HepG2 (cell line): ENCODE data around the gene CHMP5. TPM values are rescaled to one million over a fixed set of nuclear protein-coding genes. Genes with fewer than 3 reads are reported as not detected.

Source experiments
- ATAC-seq: fragments of 200-7000 bp; cut with Tn5 transposase; 3 replicates; pipeline ENCODE4 v1.9.1; 2020; ENCODE audit warnings: mild to moderate bottlenecking, moderate library complexity
- BruUV-seq: library from RNA; stranded (reverse); fragments of 400-500 nt; replicated peaks from 2 replicates; lab custom pipeline; 2021; lab: Mats Ljungman, UMichigan
- CTCF ChIA-PET: fragments of 300-600 bp; formaldehyde crosslinking; extraction: SDS; loops from one replicate; lab custom pipeline; 2021; ENCODE audit warnings: low total read pairs, inconsistent platforms, low intra/inter-chr PET ratio; lab: Yijun Ruan, JAX
- POLR2A ChIA-PET: fragments of 350-600 bp; sonication (Branson Sonifier 250); formaldehyde crosslinking; loops from one replicate; lab custom pipeline; 2020; ENCODE audit warnings: antibody characterized with exemption, inconsistent platforms; lab: Yijun Ruan, JAX
- DNase-seq: peaks from one replicate; pipeline ENCODE4 v3.0.0-alpha.2; 2015; ENCODE audit warnings: low spot score
- FAIRE-seq: peaks from 3 replicates; lab custom pipeline; 2011; peaks lifted over from hg19 to GRCh38; lab: Jason Lieb, UNC
- H2AFZ ChIP-seq: one replicate; pipeline ENCODE4 v1.6.1; 2011; ENCODE audit warnings: low read length, inconsistent platforms
- H3K27ac ChIP-seq: fragments of 300-600 bp; 3 replicates; pipeline ENCODE4 v1.8.0; 2011; ENCODE audit warnings: mixed run types, mild to moderate bottlenecking, mixed read lengths, low read length, inconsistent platforms; ENCODE audit not compliant: insufficient read depth; ENCODE audit errors: extremely low read length
- H3K27me3 ChIP-seq, 2 experiments: fragments of 200-600 bp in 1 of 2; 2 replicates in 1 of 2; 3 replicates in 1 of 2; pipeline versions ENCODE4 v1.6.0 to v1.8.0; 2011; ENCODE audit warnings: low read length in 2 of 2, mild to moderate bottlenecking in 2 of 2, moderate library complexity in 2 of 2, inconsistent platforms in 1 of 2; ENCODE audit not compliant: insufficient read depth in 2 of 2, control insufficient read depth in 1 of 2
- H3K36me3 ChIP-seq, 2 experiments: fragments of 200-600 bp in 1 of 2; replicated peaks in 1 of 2; 2 replicates in 1 of 2; 3 replicates in 1 of 2; pipeline versions ENCODE4 v1.5.1 to v1.8.0; 2011; ENCODE audit warnings: low read length in 2 of 2, inconsistent platforms in 1 of 2; ENCODE audit not compliant: insufficient read depth in 2 of 2, control insufficient read depth in 1 of 2
- H3K4me1 ChIP-seq: 2 replicates; pipeline ENCODE4 v1.5.1; 2012; ENCODE audit warnings: low read length, inconsistent platforms; ENCODE audit not compliant: insufficient read depth
- H3K4me2 ChIP-seq: 2 replicates; pipeline ENCODE4 v1.6.0; 2011; ENCODE audit warnings: low read depth, low read length, inconsistent platforms
- H3K4me3 ChIP-seq, 3 experiments: fragments of 200-600 bp in 1 of 3; sonication (generic), shearing (Covaris generic) in 1 of 3; replicated peaks in 1 of 3; 2 replicates each; pipeline ENCODE4 v1.5.1; 2011 to 2016; ENCODE audit warnings: low read length in 3 of 3, inconsistent platforms in 2 of 3, low read depth in 2 of 3, mild to moderate bottlenecking in 2 of 3, control low read depth in 1 of 3, mixed read lengths in 1 of 3; ENCODE audit not compliant: insufficient read depth in 1 of 3
- H3K79me2 ChIP-seq: one replicate; pipeline ENCODE4 v1.6.1; 2011; ENCODE audit warnings: low read length, inconsistent platforms; ENCODE audit not compliant: insufficient read depth
- H3K9ac ChIP-seq: 2 replicates; pipeline ENCODE4 v1.6.0; 2011; ENCODE audit warnings: mild to moderate bottlenecking, low read depth, low read length, inconsistent platforms; ENCODE audit not compliant: insufficient read depth
- H3K9me3 ChIP-seq: 2 replicates; pipeline ENCODE4 v1.5.1; 2012; ENCODE audit warnings: mild to moderate bottlenecking, low read length
- H4K20me1 ChIP-seq: 2 replicates; pipeline ENCODE4 v1.6.0; 2011; ENCODE audit warnings: inconsistent platforms, mild to moderate bottlenecking, low read length, moderate library complexity; ENCODE audit not compliant: insufficient read depth
- AHDC1 ChIP-seq: sonication (generic); formaldehyde crosslinking; IDR thresholded peaks from 2 replicates; pipeline ENCODE4 v1.5.1; 2020; ENCODE audit warnings: mild to moderate bottlenecking, missing genetic modification reagents, borderline replicate concordance
- GTF3A ChIP-seq: sonication (generic); formaldehyde crosslinking; conservative IDR thresholded peaks from 2 replicates; pipeline ENCODE4 v1.4.0; 2020; ENCODE audit warnings: mild to moderate bottlenecking, missing genetic modification reagents
- HMG20A ChIP-seq: IDR thresholded peaks from 2 replicates; pipeline ENCODE4 v1.6.1; 2016; ENCODE audit warnings: borderline replicate concordance
- KLF11 ChIP-seq: IDR thresholded peaks from 2 replicates; pipeline ENCODE4 v1.6.1; 2016; ENCODE audit warnings: missing compliant biosample characterization
- MXI1 ChIP-seq: IDR thresholded peaks from 3 replicates; pipeline ENCODE4 v1.6.1; 2012; ENCODE audit warnings: low read depth, low read length, inconsistent platforms, borderline replicate concordance
- RBM22 ChIP-seq: fragments of 200-400 bp; formaldehyde crosslinking; optimal IDR thresholded peaks from 2 replicates; pipeline ENCODE3; 2017; ENCODE audit warnings: mild to moderate bottlenecking, low read length, moderate library complexity
- ZFP82 ChIP-seq: sonication (generic); formaldehyde crosslinking; IDR thresholded peaks from 2 replicates; pipeline ENCODE4 v1.5.1; 2020; ENCODE audit warnings: mild to moderate bottlenecking, missing genetic modification reagents, borderline replicate concordance
- ZHX2 ChIP-seq, 2 experiments: sonication (generic) in 1 of 2; formaldehyde crosslinking in 1 of 2; IDR thresholded peaks; 2 replicates each; pipeline versions ENCODE4 v1.6.1 to v1.9.0; 2014 to 2022; ENCODE audit warnings: antibody characterized with exemption in 1 of 2, borderline replicate concordance in 1 of 2, inconsistent platforms in 1 of 2, low read depth in 1 of 2, missing genetic modification reagents in 1 of 2
- ZNF446 ChIP-seq: sonication (generic); formaldehyde crosslinking; IDR thresholded peaks from 2 replicates; pipeline ENCODE4 v1.5.0; 2020; ENCODE audit warnings: mild to moderate bottlenecking, missing genetic modification reagents
- ZNF615 ChIP-seq: sonication (generic); formaldehyde crosslinking; IDR thresholded peaks from 2 replicates; pipeline ENCODE4 v1.5.0; 2020; ENCODE audit warnings: mild to moderate bottlenecking, missing genetic modification reagents, borderline replicate concordance
- ZNF629 ChIP-seq: sonication (generic); formaldehyde crosslinking; conservative IDR thresholded peaks from 2 replicates; pipeline ENCODE4 v1.5.0; 2020; ENCODE audit warnings: missing genetic modification reagents
- WGBS: methylation state at CpG from one replicate; pipeline ENCODE4 v1.1.6; 2017; ENCODE audit warnings: low lambda C conversion rate; 5-methylcytosine and 5-hydroxymethylcytosine counted together
- in situ Hi-C: cut with HindIII; loops from 2 replicates; pipeline ENCODE4 v1.10.0; 2017; ENCODE audit warnings: low pct_unique_long_range_greater_than_20kb; ENCODE audit not compliant: extremely low pct_ligation_motif_present
- intact Hi-C: fragments of 100-400 bp; cut with micrococcal nuclease; formaldehyde crosslinking; loops from one replicate; pipeline ENCODE4 v1.10.0; 2022; ENCODE audit not compliant: unreplicated experiment
- polyA plus RNA-seq, 8 experiments: library from polyadenylated mRNA; depleted of rRNA in 3 of 8; stranded (reverse) in 7 of 8; unstranded in 1 of 8; fragments of >200 nt; fragmentation: Illumina TruSeq in 4 of 8; extraction: Trizol in 4 of 8; gene quantifications; 2 replicates each; pipeline versions ENCODE4 v1.2.1 to v1.2.3, GENCODE V29; 2011 to 2016; ENCODE audit warnings: low read depth in 4 of 8, missing spikeins in 1 of 8, mixed read lengths in 1 of 8; ENCODE audit not compliant: insufficient read depth in 1 of 8
- total RNA-seq, 5 experiments: library from RNA; depleted of rRNA; stranded (reverse); fragments of >200 nt; fragmentation: Illumina TruSeq; extraction: Trizol; gene quantifications; 2 replicates each; pipeline ENCODE4 v1.2.3, GENCODE V29; 2016; ENCODE audit warnings: low read depth in 1 of 5

The CHMP5 gene
- total and polyA plus RNA-seq, 2 of the 13 experiments (the other 11 are each of a cell fraction or from before 2014, with no cell fraction given), result 46.0 to 57.3 TPM

GRCh38 chr9:33291031-33291397 lies 26.2 kb downstream of the CHMP5 start:
- no TSS peak for BruUV-seq
- Histone ChIP-seq H3K27me3 (no peaks in the 10 kb centered on the region), H3K36me3 (peaks cover 2 to 21% of the 10 kb centered on the region in 2 experiments; a peak in 4 of 5 replicates), H4K20me1 (no peaks in the 10 kb centered on the region), H3K4me2 (peak overlapping the region; percentile 75), H3K4me1 (peaks cover 68% of the 10 kb centered on the region), H3K79me2 (peaks cover 53% of the 10 kb centered on the region), H3K4me3 (peak overlapping the region; percentile 51 to 84 (median 75)), H3K27ac (peak overlapping the region; percentile 85), H2AFZ (no peak overlapping the region), H3K9ac (peak overlapping the region; percentile 84), H3K9me3 (no peaks in the 10 kb centered on the region)
- POLR2A ChIA-PET, result interaction anchor here (0.7 to 1.2 kb wide), 5 partner anchors 9 to 266 kb away, joined by 3 to 22 read pairs (median 9); partner anchors contain the start of genes BAG1 and CHMP5
- intact Hi-C loops (loop anchor here (2.0 kb wide), 1 partner anchor 182 kb away; the partner anchor contains the start of gene NOL6), in situ Hi-C loops (loop anchor here (10.0 kb wide), 1 partner anchor 174 kb away; no protein-coding TSS in a partner anchor)
- no peak; the same call in 2 of the 3 replicates for ATAC-seq
- WGBS, result 29% methylated on average over 4 of the region's 7 CpGs
- CTCF ChIA-PET, result no interaction called here
- FAIRE-seq, result no peak
- TF ChIP-seq KLF11, result no peak
- no peak for TF ChIP-seq GTF3A
- peak; percentile 63; the same call in 1 of the 2 replicates for TF ChIP-seq ZNF629 (CRISPR knock-in tag)
- TF ChIP-seq ZNF446 (CRISPR knock-in tag), result 0 out of 2 replicates have a peak, but pooled peaks have one; percentile 11
- TF ChIP-seq RBM22, result peak; percentile 39
- no peak for TF ChIP-seq ZHX2 (IDR thresholded peaks at IDR 0.05; ENCODE audit: low read depth)
- no peak for TF ChIP-seq ZHX2 (CRISPR knock-in tag; IDR thresholded peaks at IDR 0.05; ENCODE audit: borderline replicate concordance)
- TF ChIP-seq MXI1, result 0 out of 3 replicates have a peak, but pooled peaks have one; percentile 34
- TF ChIP-seq HMG20A (CRISPR knock-in tag), result no peak
- TF ChIP-seq ZNF615, result 0 out of 2 replicates have a peak, but pooled peaks have one; percentile 13
- TF ChIP-seq ZFP82 (CRISPR knock-in tag), result 0 out of 2 replicates have a peak, but pooled peaks have one; percentile 9
- TF ChIP-seq AHDC1, result peak; percentile 9; the same call in 1 of the 2 replicates
- DNase-seq, result no peak
